ENCODE data around the gene KL. TPM values are rescaled to one million over a fixed set of nuclear protein-coding genes. Genes with fewer than 3 reads are reported as not detected.

Gene KL
- polyA plus RNA-seq, 1 experiment = not detected

- POLR2A ChIA-PET = no interaction called here
- no peak for TF ChIP-seq CTCF (IDR thresholded peaks at IDR 0.05; ENCODE audit: low read depth, low read length)
- no peak overlapping the region for H3K4me3 ChIP-seq (ENCODE audit: low read depth, low read length)
- no peak for DNase-seq (ENCODE audit: low read depth, low spot score)
- CTCF ChIA-PET = no interaction called here
- no peaks in the 10 kb centered on the region for H3K27me3 ChIP-seq (ENCODE audit: control insufficient read depth, insufficient read depth, low read length)
- no peaks in the 10 kb centered on the region for H3K9me3 ChIP-seq (ENCODE audit: control insufficient read depth, insufficient read depth, low read length)
- no peak overlapping the region for H3K27ac ChIP-seq (ENCODE audit: low read depth, low read length)
These were observed 65.4 kb downstream of the KL start for GRCh38 chr13:33081666-33082065.

DNA sequence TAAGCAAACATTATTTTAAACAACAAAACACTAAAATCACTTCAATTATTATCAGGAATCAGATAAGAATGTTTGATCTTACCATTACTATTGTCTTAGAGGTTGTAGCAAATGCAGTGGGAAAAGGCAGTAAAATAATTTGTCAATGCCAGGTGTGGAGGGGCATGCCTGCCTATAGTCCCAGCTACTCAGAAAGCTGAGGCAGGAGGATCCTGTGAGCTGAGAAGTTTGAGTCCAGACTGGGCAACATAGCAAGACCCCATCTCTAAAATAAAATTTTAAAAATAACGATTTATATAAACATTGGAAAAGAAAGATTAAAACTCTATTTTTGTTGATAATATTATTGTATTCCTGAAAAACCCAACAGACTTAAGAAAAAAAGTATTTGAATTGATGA lies 66.8 kb downstream of the KL start:
- ChIA-PET POLR2A (no interaction called here), CTCF (no interaction called here)
- no peak for DNase-seq (ENCODE audit: low read depth, low spot score)
- Histone ChIP-seq H3K9me3 (ENCODE audit: control insufficient read depth, insufficient read depth, low read length) (no peaks in the 10 kb centered on the region), H3K4me3 (ENCODE audit: low read depth, low read length) (no peak overlapping the region), H3K27me3 (ENCODE audit: control insufficient read depth, insufficient read depth, low read length) (no peaks in the 10 kb centered on the region), H3K27ac (ENCODE audit: low read depth, low read length) (no peak overlapping the region)
- no peak for TF ChIP-seq CTCF (IDR thresholded peaks at IDR 0.05; ENCODE audit: low read depth, low read length)

GRCh38 chr13:33087091-33087490 lies 70.9 kb downstream of the KL start:
- Histone ChIP-seq H3K27me3 (ENCODE audit: control insufficient read depth, insufficient read depth, low read length) (no peaks in the 10 kb centered on the region), H3K27ac (ENCODE audit: low read depth, low read length) (no peak overlapping the region), H3K4me3 (ENCODE audit: low read depth, low read length) (no peak overlapping the region), H3K9me3 (ENCODE audit: control insufficient read depth, insufficient read depth, low read length) (no peaks in the 10 kb centered on the region)
- ChIA-PET POLR2A (no interaction called here), CTCF (no interaction called here)
- no peak for TF ChIP-seq CTCF (IDR thresholded peaks at IDR 0.05; ENCODE audit: low read depth, low read length)
- DNase-seq (ENCODE audit: low read depth, low spot score) = no peak

GRCh38 chr13:33087790-33088189 lies 71.6 kb downstream of the KL start:
- ChIA-PET CTCF (no interaction called here), POLR2A (no interaction called here)
- H3K27ac ChIP-seq (ENCODE audit: low read depth, low read length) = no peak overlapping the region
- no peak overlapping the region for H3K4me3 ChIP-seq (ENCODE audit: low read depth, low read length)
- no peak for TF ChIP-seq CTCF (IDR thresholded peaks at IDR 0.05; ENCODE audit: low read depth, low read length)
- H3K9me3 ChIP-seq (ENCODE audit: control insufficient read depth, insufficient read depth, low read length) = no peaks in the 10 kb centered on the region
- H3K27me3 ChIP-seq (ENCODE audit: control insufficient read depth, insufficient read depth, low read length) = no peaks in the 10 kb centered on the region
- DNase-seq (ENCODE audit: low read depth, low spot score) = no peak

GRCh38 chr13:33089311-33089710 lies 73.1 kb downstream of the KL start:
- POLR2A ChIA-PET = no interaction called here
- Histone ChIP-seq H3K27me3 (ENCODE audit: control insufficient read depth, insufficient read depth, low read length) (no peaks in the 10 kb centered on the region), H3K9me3 (ENCODE audit: control insufficient read depth, insufficient read depth, low read length) (no peaks in the 10 kb centered on the region), H3K4me3 (ENCODE audit: low read depth, low read length) (no peak overlapping the region), H3K27ac (ENCODE audit: low read depth, low read length) (no peak overlapping the region)
- no peak for DNase-seq (ENCODE audit: low read depth, low spot score)
- TF ChIP-seq CTCF (IDR thresholded peaks at IDR 0.05; ENCODE audit: low read depth, low read length) = no peak
- CTCF ChIA-PET = no interaction called here

All from AG04450 (cell line).